Activated CD4-positive, alpha-beta T cell treated with anti-CD3 and anti-CD28 coated beads, Interleukin-2, amount 10 ng/mL, durations not matched to agents 24 days and 14 days (primary cell): ENCODE results near the gene SERPINI1. TPM values are rescaled to one million over a fixed set of nuclear protein-coding genes. Genes with fewer than 3 reads are reported as not detected.

Experiments
- DNase-seq: peaks from one replicate; pipeline ENCODE4 v3.0.0; 2022
- H3K27ac Mint-ChIP-seq: one replicate; pipeline ENCODE4 v1.8.0; 2022; ENCODE audit warnings: mild to moderate bottlenecking, mixed read lengths
- H3K27me3 Mint-ChIP-seq: one replicate; pipeline ENCODE4 v1.8.0; 2022; ENCODE audit warnings: mixed read lengths
- H3K36me3 Mint-ChIP-seq: one replicate; pipeline ENCODE4 v1.8.0; 2022; ENCODE audit warnings: low read depth, mild to moderate bottlenecking, mixed read lengths
- H3K4me1 Mint-ChIP-seq: one replicate; pipeline ENCODE4 v1.8.0; 2021; ENCODE audit warnings: mixed read lengths
- H3K4me3 Mint-ChIP-seq: one replicate; pipeline ENCODE4 v1.8.0; 2022; ENCODE audit warnings: mild to moderate bottlenecking, moderate library complexity, mixed read lengths
- H3K9me3 Mint-ChIP-seq: one replicate; pipeline ENCODE4 v1.8.0; 2021; ENCODE audit warnings: mixed read lengths
- intact Hi-C: fragments of 100-400 bp; cut with micrococcal nuclease; formaldehyde crosslinking; loops from one replicate; pipeline ENCODE4 v1.15.1; 2023
- total RNA-seq: library from RNA; stranded (reverse); gene quantifications from 2 replicates; pipeline ENCODE4 v1.2.3, GENCODE V29; 2022

SERPINI1 gene
- total RNA-seq, 1 donor from 2014 or later = 0.49 TPM

DNA sequence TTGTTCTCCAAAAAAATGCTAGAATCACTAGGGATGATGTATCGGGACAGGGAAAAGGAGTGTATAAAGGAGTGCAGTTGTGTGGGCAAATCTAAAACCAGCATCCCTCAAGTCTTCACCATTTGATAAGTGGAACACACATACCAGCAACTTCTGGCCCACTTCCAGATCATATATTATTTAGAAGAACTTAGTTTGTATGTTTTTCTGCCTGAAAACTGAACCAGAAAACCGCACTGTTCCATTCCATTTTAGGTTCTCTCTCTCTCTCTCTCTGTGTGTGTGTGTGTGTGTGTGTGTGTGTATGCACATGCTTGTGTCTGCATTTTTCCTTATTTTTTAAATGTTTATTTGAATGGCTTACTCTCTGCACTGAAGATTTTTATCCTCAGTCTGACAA lies 93.5 kb downstream of the SERPINI1 start:
- no peak for DNase-seq
- no peaks in the 10 kb centered on the region for H3K36me3 Mint-ChIP-seq
- H3K27ac Mint-ChIP-seq = no peak overlapping the region
- no peak overlapping the region for H3K4me3 Mint-ChIP-seq
- no peaks in the 10 kb centered on the region for H3K4me1 Mint-ChIP-seq
- H3K27me3 Mint-ChIP-seq = peaks cover 4% of the 10 kb centered on the region
- H3K9me3 Mint-ChIP-seq = no peaks in the 10 kb centered on the region
- intact Hi-C loops = no loop called here

DNA sequence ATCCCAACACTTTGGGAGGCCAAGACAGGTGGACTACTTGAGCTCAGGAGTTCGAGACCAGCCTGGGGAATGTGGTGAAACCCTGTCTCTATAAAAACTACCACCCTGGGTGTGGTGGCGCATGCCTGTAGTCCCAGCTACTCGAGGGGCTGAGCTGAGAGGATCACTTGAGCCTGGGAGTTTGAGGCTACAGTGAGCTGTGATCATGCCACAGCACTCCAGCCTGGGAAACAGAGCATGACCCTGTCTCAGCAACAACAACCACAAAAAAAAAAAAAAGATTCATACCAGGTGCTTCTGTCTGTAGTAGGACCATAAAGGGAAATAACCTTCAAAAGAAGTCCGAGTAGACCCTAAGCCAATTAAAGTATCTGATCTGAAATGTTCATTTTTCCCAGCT lies 94.5 kb downstream of the SERPINI1 start:
- intact Hi-C loops = no loop called here
- Mint-ChIP-seq H3K4me3 (no peak overlapping the region), H3K9me3 (no peaks in the 10 kb centered on the region), H3K27ac (no peak overlapping the region), H3K27me3 (peaks cover 4% of the 10 kb centered on the region), H3K4me1 (no peaks in the 10 kb centered on the region), H3K36me3 (no peaks in the 10 kb centered on the region)
- DNase-seq = no peak

DNA sequence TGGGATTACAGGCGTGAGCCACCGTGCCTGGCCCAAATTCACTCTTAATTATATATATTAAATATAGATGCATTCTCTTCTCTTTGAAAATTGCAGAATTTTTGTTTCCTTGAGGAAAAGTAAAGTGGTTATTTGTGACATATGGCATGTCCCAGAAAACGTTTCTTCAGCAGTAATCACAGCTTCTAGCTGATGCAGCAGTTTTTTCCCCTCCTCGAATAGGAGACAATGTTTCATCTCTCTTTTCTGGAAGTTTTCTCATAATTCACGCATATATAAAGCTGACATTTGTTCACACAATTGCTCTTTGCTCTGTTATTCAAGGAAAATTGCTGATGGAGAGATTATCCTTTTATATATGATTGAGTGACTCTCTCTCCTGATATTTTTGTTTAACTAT lies 99.8 kb downstream of the SERPINI1 start:
- no peaks in the 10 kb centered on the region for H3K9me3 Mint-ChIP-seq
- no peak for DNase-seq
- no peaks in the 10 kb centered on the region for H3K36me3 Mint-ChIP-seq
- H3K27ac Mint-ChIP-seq = no peak overlapping the region
- intact Hi-C loops = loop anchor here (5.0 kb wide), 1 partner anchor 47 kb away; no protein-coding TSS in a partner anchor
- H3K27me3 Mint-ChIP-seq = peaks cover 4% of the 10 kb centered on the region
- H3K4me3 Mint-ChIP-seq = no peak overlapping the region
- no peaks in the 10 kb centered on the region for H3K4me1 Mint-ChIP-seq

DNA sequence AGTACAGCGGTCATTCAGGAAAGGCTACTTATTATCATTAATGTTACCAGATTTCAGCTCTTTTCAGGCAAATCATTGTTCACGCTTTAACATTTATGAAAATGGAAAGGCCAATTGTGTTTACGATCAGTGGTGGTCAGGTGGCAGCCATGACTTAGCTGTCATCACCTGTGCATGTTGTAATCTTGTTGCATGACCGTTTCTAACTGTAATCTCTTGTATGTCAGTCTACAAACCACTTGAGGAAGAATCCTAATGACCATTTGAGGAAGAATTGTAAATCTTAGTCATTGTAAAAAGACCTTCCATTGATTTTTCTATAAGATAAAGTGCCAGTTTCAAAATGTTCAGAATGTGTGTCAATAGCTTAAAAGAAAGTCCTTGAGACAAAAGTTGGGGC lies 100.4 kb downstream of the SERPINI1 start:
- no peaks in the 10 kb centered on the region for H3K9me3 Mint-ChIP-seq
- H3K27me3 Mint-ChIP-seq = peaks cover 4% of the 10 kb centered on the region
- H3K36me3 Mint-ChIP-seq = no peaks in the 10 kb centered on the region
- no peak overlapping the region for H3K4me3 Mint-ChIP-seq
- no peak for DNase-seq
- no peak overlapping the region for H3K27ac Mint-ChIP-seq
- no peaks in the 10 kb centered on the region for H3K4me1 Mint-ChIP-seq
- intact Hi-C loops = loop anchor here (5.0 kb wide), 1 partner anchor 46 kb away; no protein-coding TSS in a partner anchor

DNA sequence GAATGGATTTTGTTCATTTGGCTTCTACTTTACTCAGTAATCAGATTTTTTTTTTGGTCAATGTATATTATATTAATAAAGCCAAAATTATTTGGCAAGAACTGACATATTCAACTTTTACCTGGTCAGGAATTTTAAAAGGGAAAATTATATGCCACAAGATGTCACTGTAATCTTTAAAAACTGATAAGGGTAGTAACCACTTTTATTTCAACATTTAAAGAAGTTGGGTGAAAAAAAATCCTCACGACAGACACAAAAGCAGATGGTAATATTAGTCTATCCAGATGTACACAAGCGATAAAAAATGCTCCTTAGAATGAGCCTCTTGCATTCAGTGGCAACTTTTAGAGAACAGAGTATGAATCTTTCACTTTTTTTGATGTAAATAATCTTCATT lies 101.9 kb downstream of the SERPINI1 start:
- DNase-seq = no peak
- Mint-ChIP-seq H3K36me3 (no peaks in the 10 kb centered on the region), H3K4me1 (no peaks in the 10 kb centered on the region), H3K27me3 (no peaks in the 10 kb centered on the region), H3K9me3 (no peaks in the 10 kb centered on the region), H3K27ac (no peak overlapping the region), H3K4me3 (no peak overlapping the region)
- intact Hi-C loops = loop anchor here (5.0 kb wide), 1 partner anchor 45 kb away; no protein-coding TSS in a partner anchor

DNA sequence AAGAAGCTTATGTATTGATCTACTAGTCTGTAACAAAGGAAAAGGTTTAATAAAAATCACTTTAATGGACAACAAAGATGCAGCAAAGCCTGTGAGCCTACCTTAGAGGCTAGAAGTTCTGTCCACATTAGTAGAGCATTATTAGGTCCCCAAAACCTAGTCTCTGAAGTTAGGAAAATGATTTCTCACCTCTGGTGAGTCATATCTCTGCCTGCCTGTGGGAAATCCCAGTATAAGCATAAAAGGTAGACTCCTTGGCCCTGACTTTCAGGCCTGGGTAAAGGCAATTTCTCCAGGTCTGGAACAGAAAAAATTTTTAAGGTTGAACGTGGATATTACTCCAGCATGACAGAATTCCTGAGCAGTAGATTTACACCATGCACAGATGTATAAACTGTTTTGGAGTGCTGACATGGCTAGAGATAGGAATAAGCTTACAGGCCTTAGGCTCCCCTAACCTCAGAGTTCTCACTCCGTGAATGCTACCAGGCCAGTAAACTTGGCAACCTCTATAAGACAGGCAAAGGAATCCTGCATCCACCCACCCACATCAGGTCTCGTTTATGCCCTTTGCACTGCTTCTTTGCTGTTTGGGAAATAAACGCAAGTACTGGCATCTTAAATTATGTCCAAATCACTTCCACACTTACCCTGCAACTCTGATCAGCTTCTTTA lies 104.1 kb downstream of the SERPINI1 start:
- H3K27ac Mint-ChIP-seq = no peak overlapping the region
- H3K4me3 Mint-ChIP-seq = no peak overlapping the region
- H3K9me3 Mint-ChIP-seq = no peaks in the 10 kb centered on the region
- no peaks in the 10 kb centered on the region for H3K4me1 Mint-ChIP-seq
- H3K36me3 Mint-ChIP-seq = no peaks in the 10 kb centered on the region
- no peaks in the 10 kb centered on the region for H3K27me3 Mint-ChIP-seq
- intact Hi-C loops = loop anchor here (5.0 kb wide), 1 partner anchor 43 kb away; no protein-coding TSS in a partner anchor
- no peak for DNase-seq

DNA sequence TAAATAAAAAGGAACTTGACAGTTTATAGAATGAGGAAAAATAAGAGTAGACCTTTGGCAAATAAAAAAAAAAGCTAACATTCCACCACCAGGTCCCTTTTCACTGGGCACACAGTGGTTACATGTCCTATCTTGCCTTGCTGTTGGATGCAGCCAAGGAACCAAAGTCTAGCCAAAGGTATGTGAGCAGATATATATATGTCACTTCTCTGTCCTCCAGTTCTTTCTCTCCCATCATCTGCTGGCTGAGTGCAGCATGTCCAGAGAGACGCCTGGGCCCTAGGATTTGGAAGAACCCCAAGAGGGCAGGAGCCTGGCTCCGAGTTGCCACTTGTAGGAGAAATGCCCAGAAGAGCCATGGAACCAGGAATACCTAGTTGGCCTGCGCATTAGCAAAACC lies 104.7 kb downstream of the SERPINI1 start:
- Mint-ChIP-seq H3K36me3 (no peaks in the 10 kb centered on the region), H3K27me3 (no peaks in the 10 kb centered on the region), H3K9me3 (no peaks in the 10 kb centered on the region), H3K4me1 (no peaks in the 10 kb centered on the region), H3K27ac (no peak overlapping the region), H3K4me3 (no peak overlapping the region)
- intact Hi-C loops = no loop called here
- DNase-seq = no peak

DNA sequence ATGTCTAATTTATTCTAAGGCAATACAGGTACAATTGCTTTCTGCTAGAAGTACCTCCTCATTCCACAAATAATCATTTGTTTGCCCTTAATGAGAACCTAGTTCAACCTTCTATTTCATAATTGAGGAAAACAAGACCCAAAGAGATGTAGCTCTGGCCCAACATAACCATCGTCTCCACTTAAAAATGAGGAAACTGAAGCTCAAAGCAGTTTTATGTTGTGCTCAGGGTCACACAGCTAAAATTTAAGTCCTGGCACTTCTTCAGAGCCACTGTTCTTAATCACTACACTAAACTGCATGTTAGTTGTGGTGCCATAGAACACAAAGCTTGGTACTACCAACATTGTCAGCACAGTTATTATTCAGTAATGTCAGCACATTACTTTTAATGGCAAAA lies 108.0 kb downstream of the SERPINI1 start:
- Mint-ChIP-seq H3K36me3 (no peaks in the 10 kb centered on the region), H3K9me3 (no peaks in the 10 kb centered on the region), H3K4me1 (no peaks in the 10 kb centered on the region), H3K27ac (no peak overlapping the region), H3K4me3 (no peak overlapping the region), H3K27me3 (peaks cover 1% of the 10 kb centered on the region)
- intact Hi-C loops = no loop called here
- no peak for DNase-seq

DNA sequence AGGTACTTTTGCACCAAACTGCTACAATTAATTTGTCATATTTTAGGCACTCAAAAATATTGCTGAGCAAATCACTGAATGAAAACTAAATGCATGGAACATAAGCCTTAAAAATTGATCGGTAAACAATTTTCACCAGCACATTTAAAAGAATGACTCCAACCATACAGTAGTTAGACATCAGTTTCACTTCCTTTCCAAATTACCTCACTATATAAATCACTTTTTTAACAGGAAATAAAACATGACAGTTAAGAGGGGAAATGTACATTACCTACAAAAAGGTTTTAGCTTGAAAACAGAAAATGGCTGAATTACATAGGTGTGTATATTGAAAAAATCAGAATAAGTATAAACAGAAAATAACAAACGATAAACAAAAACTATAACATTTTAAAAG lies 108.4 kb downstream of the SERPINI1 start:
- intact Hi-C loops = no loop called here
- Mint-ChIP-seq H3K4me1 (no peaks in the 10 kb centered on the region), H3K4me3 (no peak overlapping the region)

DNA sequence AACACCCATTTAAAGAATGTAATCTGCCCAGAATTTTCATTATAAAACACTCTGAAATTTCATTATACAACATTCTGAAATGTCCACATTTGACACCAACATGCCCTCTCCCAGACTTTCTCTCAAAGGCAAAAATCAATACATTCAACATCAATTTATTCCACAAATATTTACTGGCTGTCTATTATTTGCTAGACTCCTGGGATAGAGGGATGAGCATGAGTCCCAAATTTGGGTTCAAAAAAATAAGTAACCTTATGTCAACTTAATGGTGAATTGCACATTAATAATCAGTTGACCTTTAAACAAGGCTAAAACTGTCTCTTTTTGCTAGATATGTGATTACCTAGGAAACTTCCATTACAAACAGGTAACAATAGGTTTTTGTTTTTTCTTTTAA lies 109.0 kb downstream of the SERPINI1 start:
- intact Hi-C loops = no loop called here
- Mint-ChIP-seq H3K36me3 (no peaks in the 10 kb centered on the region), H3K27me3 (peaks cover 1% of the 10 kb centered on the region), H3K4me1 (no peaks in the 10 kb centered on the region), H3K4me3 (no peak overlapping the region), H3K27ac (no peak overlapping the region), H3K9me3 (no peaks in the 10 kb centered on the region)
- no peak for DNase-seq

More for the DNA sequence above, 108.4 kb downstream of the SERPINI1 start:
- no peak for DNase-seq
- no peaks in the 10 kb centered on the region for H3K36me3 Mint-ChIP-seq
- no peaks in the 10 kb centered on the region for H3K9me3 Mint-ChIP-seq
- peaks cover 1% of the 10 kb centered on the region for H3K27me3 Mint-ChIP-seq
- no peak overlapping the region for H3K27ac Mint-ChIP-seq

DNA sequence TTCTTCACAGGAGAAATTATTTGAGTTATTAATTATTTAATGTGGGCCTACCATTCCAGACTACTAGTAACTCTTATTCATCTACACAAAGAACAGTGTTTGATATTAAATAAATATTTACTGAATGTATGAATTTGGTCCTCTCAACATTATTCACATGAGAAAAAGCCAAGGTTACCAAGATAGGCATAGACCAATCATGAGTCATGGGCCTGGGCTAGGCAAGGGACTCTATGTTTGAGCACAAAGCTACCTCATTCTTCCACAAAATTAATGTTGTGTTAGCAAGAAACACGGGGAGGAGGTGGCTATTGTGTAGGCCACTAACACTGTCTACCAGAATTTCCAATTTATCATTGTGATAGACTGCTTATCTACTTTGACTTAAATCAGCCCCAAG lies 115.7 kb downstream of the SERPINI1 start:
- H3K4me1 Mint-ChIP-seq = no peaks in the 10 kb centered on the region
- no peak for DNase-seq
- H3K36me3 Mint-ChIP-seq = no peaks in the 10 kb centered on the region
- no peaks in the 10 kb centered on the region for H3K9me3 Mint-ChIP-seq
- no peak overlapping the region for H3K27ac Mint-ChIP-seq
- intact Hi-C loops = no loop called here
- peaks cover 6% of the 10 kb centered on the region for H3K27me3 Mint-ChIP-seq
- H3K4me3 Mint-ChIP-seq = no peak overlapping the region

DNA sequence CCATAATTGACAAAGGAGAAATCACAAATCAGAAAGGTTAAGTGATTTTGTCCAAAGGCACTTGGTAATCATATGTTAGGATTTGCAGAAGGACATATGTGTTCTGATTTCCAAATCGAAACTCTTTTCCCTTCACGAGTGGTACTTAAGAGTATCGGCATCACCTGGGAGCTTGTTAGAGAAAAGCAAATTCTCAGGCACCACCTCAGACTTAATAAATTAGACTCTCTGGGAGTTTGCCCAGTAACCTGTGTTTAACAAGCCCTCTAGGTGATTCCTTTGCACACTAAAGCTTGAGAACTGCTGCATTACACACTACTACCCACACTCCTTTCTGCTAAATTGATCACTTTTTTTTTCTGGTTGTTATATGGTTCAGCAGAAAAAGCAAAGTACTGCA lies 116.2 kb downstream of the SERPINI1 start:
- H3K4me3 Mint-ChIP-seq = no peak overlapping the region
- H3K27ac Mint-ChIP-seq = no peak overlapping the region
- no peaks in the 10 kb centered on the region for H3K4me1 Mint-ChIP-seq
- H3K9me3 Mint-ChIP-seq = no peaks in the 10 kb centered on the region
- H3K27me3 Mint-ChIP-seq = peaks cover 6% of the 10 kb centered on the region
- DNase-seq = no peak
- no peaks in the 10 kb centered on the region for H3K36me3 Mint-ChIP-seq
- intact Hi-C loops = no loop called here

DNA sequence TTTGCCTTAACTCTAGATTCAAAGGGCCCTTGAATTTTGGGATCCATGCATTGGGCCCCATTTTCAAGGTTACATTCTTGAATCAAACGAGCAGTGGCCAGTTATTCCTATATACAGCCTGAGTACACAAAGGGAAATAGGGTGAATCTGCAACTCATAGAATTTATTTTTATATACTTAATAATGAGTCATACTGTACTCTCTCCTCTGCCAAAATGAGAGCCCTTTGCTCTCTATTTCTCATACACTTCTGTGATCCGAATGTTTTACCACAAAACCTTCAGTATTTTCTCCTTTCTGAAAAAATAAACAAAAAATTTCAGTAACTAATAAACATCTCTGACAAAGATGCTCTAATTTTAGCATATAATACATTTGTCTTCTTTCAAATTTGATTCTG lies 116.7 kb downstream of the SERPINI1 start:
- Mint-ChIP-seq H3K4me1 (no peaks in the 10 kb centered on the region), H3K36me3 (no peaks in the 10 kb centered on the region), H3K4me3 (no peak overlapping the region), H3K27me3 (peaks cover 6% of the 10 kb centered on the region), H3K27ac (no peak overlapping the region), H3K9me3 (no peaks in the 10 kb centered on the region)
- intact Hi-C loops = no loop called here
- DNase-seq = no peak

DNA sequence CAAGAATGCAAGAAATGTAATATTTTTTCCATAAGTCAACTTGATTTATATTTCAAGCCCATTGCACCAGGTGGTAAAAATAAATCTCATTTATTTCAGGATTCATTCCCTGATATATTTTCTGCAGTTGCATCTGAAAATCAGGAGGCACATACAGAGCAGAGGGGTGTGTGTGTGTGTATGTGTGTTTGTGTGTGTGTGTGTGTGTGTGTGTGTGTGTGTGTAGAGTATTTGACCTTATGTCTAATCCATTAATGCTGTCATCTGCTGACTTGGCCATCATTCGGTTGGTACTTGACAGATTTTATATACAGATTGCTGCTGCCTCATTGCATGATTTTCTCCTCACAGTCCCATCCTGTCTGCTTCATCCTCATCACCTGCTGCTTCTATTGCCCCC lies 118.5 kb downstream of the SERPINI1 start:
- Mint-ChIP-seq H3K36me3 (no peaks in the 10 kb centered on the region), H3K27me3 (peaks cover 6% of the 10 kb centered on the region), H3K27ac (no peak overlapping the region), H3K4me3 (no peak overlapping the region), H3K4me1 (no peaks in the 10 kb centered on the region), H3K9me3 (no peaks in the 10 kb centered on the region)
- no peak for DNase-seq
- intact Hi-C loops = no loop called here

DNA sequence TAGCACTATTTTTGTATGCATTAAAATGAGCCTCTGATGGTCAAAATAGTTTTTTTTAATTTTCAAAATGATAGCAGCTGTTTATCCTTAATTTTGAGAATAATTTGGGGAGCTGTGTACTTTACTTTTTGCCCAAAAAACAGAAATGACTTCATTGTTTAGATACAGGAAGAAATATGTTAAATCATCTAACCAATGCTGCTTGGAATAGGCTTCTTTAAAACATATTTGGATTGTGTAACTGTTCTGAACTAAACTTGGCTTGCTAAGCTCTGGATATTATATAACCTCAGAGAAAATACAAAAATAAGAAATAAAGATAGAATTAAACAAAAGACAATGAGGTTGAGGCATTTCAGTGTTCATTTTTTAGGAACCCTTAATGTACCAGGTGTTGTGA lies 119.3 kb downstream of the SERPINI1 start:
- DNase-seq = no peak
- no peaks in the 10 kb centered on the region for H3K36me3 Mint-ChIP-seq
- intact Hi-C loops = no loop called here
- H3K9me3 Mint-ChIP-seq = no peaks in the 10 kb centered on the region
- peaks cover 5% of the 10 kb centered on the region for H3K27me3 Mint-ChIP-seq
- H3K4me1 Mint-ChIP-seq = no peaks in the 10 kb centered on the region
- H3K27ac Mint-ChIP-seq = no peak overlapping the region
- no peak overlapping the region for H3K4me3 Mint-ChIP-seq
